GM12892 (cell line): Measurements from ENCODE around the gene FAM3C.

Source experiments
- POLR2A ChIP-seq: IDR thresholded peaks from 2 replicates; pipeline ENCODE4 v1.6.1; 2011; ENCODE audit warnings: low read depth, low read length, control low read depth
- POLR2AphosphoS5 ChIP-seq: IDR thresholded peaks from 2 replicates; pipeline ENCODE4 v1.6.1; 2011; ENCODE audit warnings: low read depth, low read length, control low read depth

GRCh38 chr7:121397361-121397760 is 1.3 kb upstream of the FAM3C start:
- TF ChIP-seq POLR2A: no peak
- no peak for TF ChIP-seq POLR2AphosphoS5
